HepG2 (cell line): Measurements from ENCODE around the gene ARAP1. TPM values are rescaled to one million over a fixed set of nuclear protein-coding genes. Genes with fewer than 3 reads are reported as not detected.

Experiments used
- ATAC-seq: fragments of 200-7000 bp; cut with Tn5 transposase; 3 replicates; pipeline ENCODE4 v1.9.1; 2020; ENCODE audit warnings: mild to moderate bottlenecking, moderate library complexity
- BruUV-seq: library from RNA; stranded (reverse); fragments of 400-500 nt; replicated peaks from 2 replicates; lab custom pipeline; 2021; lab: Mats Ljungman, UMichigan
- CTCF ChIA-PET: fragments of 300-600 bp; formaldehyde crosslinking; extraction: SDS; loops from one replicate; lab custom pipeline; 2021; ENCODE audit warnings: low total read pairs, inconsistent platforms, low intra/inter-chr PET ratio; lab: Yijun Ruan, JAX
- POLR2A ChIA-PET: fragments of 350-600 bp; sonication (Branson Sonifier 250); formaldehyde crosslinking; loops from one replicate; lab custom pipeline; 2020; ENCODE audit warnings: antibody characterized with exemption, inconsistent platforms; lab: Yijun Ruan, JAX
- DNase-seq: peaks from one replicate; pipeline ENCODE4 v3.0.0-alpha.2; 2015; ENCODE audit warnings: low spot score
- FAIRE-seq: peaks from 3 replicates; lab custom pipeline; 2011; peaks lifted over from hg19 to GRCh38; lab: Jason Lieb, UNC
- H2AFZ ChIP-seq: one replicate; pipeline ENCODE4 v1.6.1; 2011; ENCODE audit warnings: low read length, inconsistent platforms
- H3K27ac ChIP-seq: fragments of 300-600 bp; 3 replicates; pipeline ENCODE4 v1.8.0; 2011; ENCODE audit warnings: mixed run types, mild to moderate bottlenecking, mixed read lengths, low read length, inconsistent platforms; ENCODE audit not compliant: insufficient read depth; ENCODE audit errors: extremely low read length
- H3K27me3 ChIP-seq, 2 experiments: fragments of 200-600 bp in 1 of 2; 2 replicates in 1 of 2; 3 replicates in 1 of 2; pipeline versions ENCODE4 v1.6.0 to v1.8.0; 2011; ENCODE audit warnings: low read length in 2 of 2, mild to moderate bottlenecking in 2 of 2, moderate library complexity in 2 of 2, inconsistent platforms in 1 of 2; ENCODE audit not compliant: insufficient read depth in 2 of 2, control insufficient read depth in 1 of 2
- H3K36me3 ChIP-seq, 2 experiments: fragments of 200-600 bp in 1 of 2; replicated peaks in 1 of 2; 2 replicates in 1 of 2; 3 replicates in 1 of 2; pipeline versions ENCODE4 v1.5.1 to v1.8.0; 2011; ENCODE audit warnings: low read length in 2 of 2, inconsistent platforms in 1 of 2; ENCODE audit not compliant: insufficient read depth in 2 of 2, control insufficient read depth in 1 of 2
- H3K4me1 ChIP-seq: 2 replicates; pipeline ENCODE4 v1.5.1; 2012; ENCODE audit warnings: low read length, inconsistent platforms; ENCODE audit not compliant: insufficient read depth
- H3K4me2 ChIP-seq: 2 replicates; pipeline ENCODE4 v1.6.0; 2011; ENCODE audit warnings: low read depth, low read length, inconsistent platforms
- H3K4me3 ChIP-seq, 3 experiments: fragments of 200-600 bp in 1 of 3; sonication (generic), shearing (Covaris generic) in 1 of 3; replicated peaks in 1 of 3; 2 replicates each; pipeline ENCODE4 v1.5.1; 2011 to 2016; ENCODE audit warnings: low read length in 3 of 3, inconsistent platforms in 2 of 3, low read depth in 2 of 3, mild to moderate bottlenecking in 2 of 3, control low read depth in 1 of 3, mixed read lengths in 1 of 3; ENCODE audit not compliant: insufficient read depth in 1 of 3
- H3K79me2 ChIP-seq: one replicate; pipeline ENCODE4 v1.6.1; 2011; ENCODE audit warnings: low read length, inconsistent platforms; ENCODE audit not compliant: insufficient read depth
- H3K9ac ChIP-seq: 2 replicates; pipeline ENCODE4 v1.6.0; 2011; ENCODE audit warnings: mild to moderate bottlenecking, low read depth, low read length, inconsistent platforms; ENCODE audit not compliant: insufficient read depth
- H3K9me3 ChIP-seq: 2 replicates; pipeline ENCODE4 v1.5.1; 2012; ENCODE audit warnings: mild to moderate bottlenecking, low read length
- H4K20me1 ChIP-seq: 2 replicates; pipeline ENCODE4 v1.6.0; 2011; ENCODE audit warnings: inconsistent platforms, mild to moderate bottlenecking, low read length, moderate library complexity; ENCODE audit not compliant: insufficient read depth
- CAMTA2 ChIP-seq: sonication (generic); formaldehyde crosslinking; IDR thresholded peaks from 2 replicates; pipeline ENCODE4 v1.4.0; 2020; ENCODE audit warnings: mild to moderate bottlenecking, missing genetic modification reagents, borderline replicate concordance
- FIP1L1 ChIP-seq: fragments of 200-400 bp; formaldehyde crosslinking; IDR thresholded peaks from 2 replicates; pipeline ENCODE4 v1.6.1; 2018; ENCODE audit warnings: low read depth, mild to moderate bottlenecking, low read length, moderate library complexity, borderline replicate concordance; ENCODE audit not compliant: insufficient read depth
- HNRNPK ChIP-seq: fragments of 200-400 bp; formaldehyde crosslinking; IDR thresholded peaks from 2 replicates; pipeline ENCODE4 v1.6.1; 2018; ENCODE audit warnings: low read length, low read depth, moderate library complexity, mild to moderate bottlenecking; ENCODE audit not compliant: poor library complexity, severe bottlenecking
- KAT8 ChIP-seq: IDR thresholded peaks from 2 replicates; pipeline ENCODE4 v1.6.1; 2016; ENCODE audit warnings: missing genetic modification reagents, missing compliant biosample characterization
- LBX2 ChIP-seq: sonication (generic); formaldehyde crosslinking; IDR thresholded peaks from 2 replicates; pipeline ENCODE4 v1.5.0; 2020; ENCODE audit warnings: missing genetic modification reagents, mild to moderate bottlenecking, borderline replicate concordance
- MTF1 ChIP-seq: sonication (generic); formaldehyde crosslinking; IDR thresholded peaks from 2 replicates; pipeline ENCODE4 v1.5.0; 2020; ENCODE audit warnings: missing genetic modification reagents
- NR2C2 ChIP-seq: sonication (generic); formaldehyde crosslinking; IDR thresholded peaks from 2 replicates; pipeline ENCODE4 v1.4.0; 2020; ENCODE audit warnings: missing genetic modification reagents, mild to moderate bottlenecking, moderate library complexity, borderline replicate concordance
- PAXIP1 ChIP-seq: sonication (generic); formaldehyde crosslinking; conservative IDR thresholded peaks from 2 replicates; pipeline ENCODE4 v1.4.0; 2020; ENCODE audit warnings: mild to moderate bottlenecking, missing genetic modification reagents, moderate library complexity
- ZNF281 ChIP-seq: sonication (generic); formaldehyde crosslinking; IDR thresholded peaks from 2 replicates; pipeline ENCODE4 v1.4.0; 2020; ENCODE audit warnings: missing genetic modification reagents, borderline replicate concordance
- ZNF589 ChIP-seq: sonication (generic); formaldehyde crosslinking; conservative IDR thresholded peaks from 2 replicates; pipeline ENCODE4 v1.8.0; 2022; ENCODE audit warnings: mild to moderate bottlenecking, moderate library complexity, missing genetic modification reagents
- ZNF772 ChIP-seq: sonication (generic); formaldehyde crosslinking; IDR thresholded peaks from 2 replicates; pipeline ENCODE4 v1.5.0; 2020; ENCODE audit warnings: mild to moderate bottlenecking, missing genetic modification reagents
- ZSCAN12 ChIP-seq: sonication (generic); formaldehyde crosslinking; IDR thresholded peaks from 2 replicates; pipeline ENCODE4 v1.9.0; 2021; ENCODE audit warnings: mild to moderate bottlenecking, missing genetic modification reagents
- WGBS: methylation state at CpG from one replicate; pipeline ENCODE4 v1.1.6; 2017; ENCODE audit warnings: low lambda C conversion rate; 5-methylcytosine and 5-hydroxymethylcytosine counted together
- in situ Hi-C: cut with HindIII; loops from 2 replicates; pipeline ENCODE4 v1.10.0; 2017; ENCODE audit warnings: low pct_unique_long_range_greater_than_20kb; ENCODE audit not compliant: extremely low pct_ligation_motif_present
- intact Hi-C: fragments of 100-400 bp; cut with micrococcal nuclease; formaldehyde crosslinking; loops from one replicate; pipeline ENCODE4 v1.10.0; 2022; ENCODE audit not compliant: unreplicated experiment
- polyA plus RNA-seq, 8 experiments: library from polyadenylated mRNA; depleted of rRNA in 3 of 8; stranded (reverse) in 7 of 8; unstranded in 1 of 8; fragments of >200 nt; fragmentation: Illumina TruSeq in 4 of 8; extraction: Trizol in 4 of 8; gene quantifications; 2 replicates each; pipeline versions ENCODE4 v1.2.1 to v1.2.3, GENCODE V29; 2011 to 2016; ENCODE audit warnings: low read depth in 4 of 8, missing spikeins in 1 of 8, mixed read lengths in 1 of 8; ENCODE audit not compliant: insufficient read depth in 1 of 8
- total RNA-seq, 5 experiments: library from RNA; depleted of rRNA; stranded (reverse); fragments of >200 nt; fragmentation: Illumina TruSeq; extraction: Trizol; gene quantifications; 2 replicates each; pipeline ENCODE4 v1.2.3, GENCODE V29; 2016; ENCODE audit warnings: low read depth in 1 of 5

The ARAP1 gene
- total and polyA plus RNA-seq, 2 of the 13 experiments (the other 11 are each of a cell fraction or from before 2014, with no cell fraction given), result 43.2 to 55.5 TPM

- no TSS peak for BruUV-seq
- no peak for DNase-seq
Measured at GRCh38 chr11:72763823-72764222, 11.6 kb upstream of the ARAP1 start.

GRCh38 chr11:72762641-72763304 is 10.6 kb upstream of the ARAP1 start:
- H3K27ac ChIP-seq, result no peak overlapping the region
- H3K4me3 ChIP-seq, result no peak overlapping the region
- H4K20me1 ChIP-seq, result peaks cover 3% of the 10 kb centered on the region; the same call in 1 of the 2 replicates
- ChIA-PET POLR2A (no interaction called here), CTCF (no interaction called here)
- H3K4me1 ChIP-seq, result peaks cover 41% of the 10 kb centered on the region
- ATAC-seq (no peak), FAIRE-seq (no peak), DNase-seq (no peak)
- peaks cover 55% of the 10 kb centered on the region for H3K79me2 ChIP-seq
- no peaks in the 10 kb centered on the region for H3K27me3 ChIP-seq
- H3K4me2 ChIP-seq, result no peak overlapping the region
- intact Hi-C loops (no loop called here), in situ Hi-C loops (no loop called here)
- H3K9ac ChIP-seq, result no peak overlapping the region
- no peaks in the 10 kb centered on the region for H3K9me3 ChIP-seq
- no peak overlapping the region for H2AFZ ChIP-seq
- peaks cover 30 to 40% of the 10 kb centered on the region in 2 experiments for H3K36me3 ChIP-seq
- BruUV-seq, result no TSS peak
- 97% methylated on average over 5 of the region's 5 CpGs for WGBS
- TF ChIP-seq ZNF772 (CRISPR knock-in tag), result no peak
- no peak for TF ChIP-seq MTF1 (CRISPR knock-in tag)
- TF ChIP-seq ZNF281 (CRISPR knock-in tag), result no peak
- no peak for TF ChIP-seq HNRNPK
- TF ChIP-seq LBX2 (CRISPR knock-in tag), result no peak
- no peak for TF ChIP-seq FIP1L1
- no peak for TF ChIP-seq ZNF589
- no peak for TF ChIP-seq PAXIP1 (CRISPR knock-in tag)

More at GRCh38 chr11:72763823-72764222, 11.6 kb upstream of the ARAP1 start:
- Histone ChIP-seq H3K79me2 (peaks cover 60% of the 10 kb centered on the region), H3K9ac (no peak overlapping the region), H3K4me3 (no peak overlapping the region), H2AFZ (no peak overlapping the region), H4K20me1 (peaks cover under 1% of the 10 kb centered on the region; the same call in 1 of the 2 replicates), H3K27me3 (no peaks in the 10 kb centered on the region), H3K27ac (no peak overlapping the region), H3K4me1 (peaks cover 52% of the 10 kb centered on the region), H3K4me2 (no peak overlapping the region), H3K36me3 (peaks cover 20 to 29% of the 10 kb centered on the region in 2 experiments; a peak in 4 of 5 replicates), H3K9me3 (no peaks in the 10 kb centered on the region)
- FAIRE-seq, result no peak
- no peak for ATAC-seq
- intact Hi-C loops, result no loop called here
- CTCF ChIA-PET, result interaction anchor here (1.3 kb wide), 1 partner anchor 30 kb away, joined by 7 read pairs; the partner anchor contains the start of gene STARD10
- in situ Hi-C loops, result no loop called here
- TF ChIP-seq ZSCAN12 (CRISPR knock-in tag) (no peak), CAMTA2 (CRISPR knock-in tag) (no peak), NR2C2 (CRISPR knock-in tag) (no peak), KAT8 (CRISPR knock-in tag) (no peak)
- POLR2A ChIA-PET, result no interaction called here
- WGBS, result 100% methylated on average over 4 of the region's 4 CpGs
